Measurements from ENCODE around the gene DAPK3. TPM values are rescaled to one million over a fixed set of nuclear protein-coding genes. Genes with fewer than 3 reads are reported as not detected.
A peak's percentile ranks its signal among the peaks of the same experiment; 100 is the strongest.

DAPK3 gene
- total and polyA plus RNA-seq, 8 donors: 35.6 to 70.7 (median 44.1) TPM

- no peak for TF ChIP-seq CTCF (IDR thresholded peaks at IDR 0.05)
- intact Hi-C loops (cut with DNase I): no loop called here
- no peak overlapping the region for H3K4me3 ChIP-seq
- no peak for DNase-seq
- H3K36me3 ChIP-seq: peaks cover 19 to 95% of the 10 kb centered on the region in 2 donors
- no peaks in the 10 kb centered on the region for H3K27me3 ChIP-seq
- no peak for ATAC-seq
- H3K4me1 ChIP-seq: peaks cover 6 to 67% of the 10 kb centered on the region in 2 donors
- H3K27ac ChIP-seq: no peak overlapping the region
- no peaks in the 10 kb centered on the region for H3K9me3 ChIP-seq
Measured at GRCh38 chr19:3979674-3980352, 8.9 kb upstream of the DAPK3 start.

GRCh38 chr19:3979289-3979673 lies 8.4 kb upstream of the DAPK3 start:
- DNase-seq (no peak), ATAC-seq (no peak)
- intact Hi-C loops (cut with DNase I): no loop called here
- peaks cover 6 to 64% of the 10 kb centered on the region in 2 donors for H3K4me1 ChIP-seq
- H3K9me3 ChIP-seq: no peaks in the 10 kb centered on the region
- no peak for TF ChIP-seq CTCF (IDR thresholded peaks at IDR 0.05)
- no peaks in the 10 kb centered on the region for H3K27me3 ChIP-seq
- H3K4me3 ChIP-seq: no peak overlapping the region
- H3K36me3 ChIP-seq: peaks cover 19 to 94% of the 10 kb centered on the region in 2 donors
- H3K27ac ChIP-seq: no peak overlapping the region

GRCh38 chr19:3978145-3978544 lies 7.2 kb upstream of the DAPK3 start:
- DNase-seq (no peak), ATAC-seq (no peak)
- Histone ChIP-seq H3K36me3 (peaks cover 19 to 83% of the 10 kb centered on the region in 2 donors), H3K9me3 (no peaks in the 10 kb centered on the region), H3K27ac (no peak overlapping the region), H3K4me1 (peaks cover 0 to 53% of the 10 kb centered on the region in 2 donors), H3K4me3 (no peak overlapping the region), H3K27me3 (no peaks in the 10 kb centered on the region)
- TF ChIP-seq CTCF (IDR thresholded peaks at IDR 0.05): no peak
- intact Hi-C loops (cut with DNase I): no loop called here

- intact Hi-C loops (cut with DNase I): no loop called here
- Histone ChIP-seq H3K36me3 (peaks cover 19 to 81% of the 10 kb centered on the region in 2 donors), H3K4me3 (no peak overlapping the region), H3K9me3 (no peaks in the 10 kb centered on the region), H3K27me3 (no peaks in the 10 kb centered on the region), H3K27ac (no peak overlapping the region), H3K4me1 (peaks cover 0 to 46% of the 10 kb centered on the region in 2 donors)
- DNase-seq: no peak
- TF ChIP-seq CTCF (IDR thresholded peaks at IDR 0.05): peak in 1 of 2 donors; percentile 8
- ATAC-seq: no peak
Measured at GRCh38 chr19:3977242-3978143, 6.6 kb upstream of the DAPK3 start.
